PC-9 (cell line): ENCODE data around the gene TMEM200C.

Experiments used
- CTCF ChIP-seq: fragments of 200-600 bp; sonication (generic); conservative IDR thresholded peaks from 2 replicates; pipeline ENCODE4 v1.6.1; 2017; ENCODE audit warnings: mixed run types, antibody characterized with exemption, mild to moderate bottlenecking, moderate library complexity
- EZH2 ChIP-seq: fragments of 200-600 bp; sonication (generic); IDR thresholded peaks from 2 replicates; pipeline ENCODE4 v1.8.0; 2017; ENCODE audit warnings: antibody characterized with exemption, low read depth

GRCh38 chr18:5937121-5937520 lies 41.8 kb upstream of the TMEM200C start:
- TF ChIP-seq CTCF = no peak
- no peak for TF ChIP-seq EZH2
